Common myeloid progenitor, CD34-positive (primary cell): ENCODE measurements around the gene SECISBP2.
A peak's percentile ranks its signal among the peaks of the same experiment; 100 is the strongest.

ENCODE experiments used
- CTCF ChIA-PET: fragments of 350-600 bp; sonication (Branson Sonifier 250); formaldehyde crosslinking; loops from one replicate; lab custom pipeline; 2021; ENCODE audit warnings: antibody characterized with exemption; lab: Charles Lee
- POLR2A ChIA-PET: fragments of 350-600 bp; sonication (Branson Sonifier 250); formaldehyde crosslinking; loops from one replicate; lab custom pipeline; 2021; ENCODE audit warnings: antibody characterized with exemption; lab: Charles Lee
- DNase-seq, 3 donors: peaks; one replicate each; pipeline versions ENCODE4 v3.0.0 to v3.0.0-alpha.2; 2013
- H3K27ac ChIP-seq, 2 experiments: 1 replicate in 1 of 2; 2 replicates in 1 of 2; pipeline ENCODE4 v1.7.0; 2013; ENCODE audit warnings: inconsistent platforms in 2 of 2, low read length in 2 of 2, mild to moderate bottlenecking in 2 of 2, low read depth in 1 of 2, moderate library complexity in 1 of 2; ENCODE audit not compliant: severe bottlenecking in 2 of 2, insufficient read depth in 1 of 2, poor library complexity in 1 of 2
- H3K27me3 ChIP-seq, 5 experiments: replicated peaks in 2 of 5; 1 replicate in 3 of 5; 2 replicates in 2 of 5; pipeline versions ENCODE4 v1.6.1 to v1.7.0; 2013; ENCODE audit warnings: low read length in 4 of 5, mild to moderate bottlenecking in 2 of 5, moderate library complexity in 2 of 5, inconsistent platforms in 1 of 5; ENCODE audit not compliant: insufficient read depth in 5 of 5, control insufficient read depth in 4 of 5
- H3K36me3 ChIP-seq, 4 experiments: 1 replicate in 2 of 4; 2 replicates in 2 of 4; pipeline versions ENCODE4 v1.6.1 to v1.7.0; 2013; ENCODE audit warnings: low read length in 3 of 4, control low read depth in 1 of 4, mild to moderate bottlenecking in 1 of 4; ENCODE audit not compliant: control insufficient read depth in 4 of 4, insufficient read depth in 4 of 4
- H3K4me1 ChIP-seq, 4 experiments: 1 replicate in 3 of 4; 2 replicates in 1 of 4; pipeline versions ENCODE4 v1.6.1 to v1.7.1; 2013; ENCODE audit warnings: low read length in 3 of 4, mild to moderate bottlenecking in 3 of 4, control low read depth in 1 of 4, inconsistent platforms in 1 of 4, moderate library complexity in 1 of 4; ENCODE audit not compliant: control insufficient read depth in 4 of 4, insufficient read depth in 4 of 4; ENCODE audit errors: control extremely low read depth in 1 of 4
- H3K4me3 ChIP-seq, 7 experiments: 1 replicate in 4 of 7; 2 replicates in 3 of 7; pipeline versions ENCODE4 v1.5.1 to v1.7.0; 2013; ENCODE audit warnings: mild to moderate bottlenecking in 7 of 7, low read length in 6 of 7, moderate library complexity in 6 of 7, inconsistent platforms in 2 of 7, low read depth in 2 of 7, control low read depth in 1 of 7; ENCODE audit not compliant: insufficient read depth in 4 of 7, control insufficient read depth in 1 of 7; ENCODE audit errors: extremely low read depth in 1 of 7
- H3K9me3 ChIP-seq, 5 experiments: 1 replicate in 4 of 5; 2 replicates in 1 of 5; pipeline versions ENCODE4 v1.6.1 to v1.7.1; 2013; ENCODE audit warnings: low read length in 4 of 5, mild to moderate bottlenecking in 2 of 5, inconsistent platforms in 1 of 5, low read depth in 1 of 5, moderate library complexity in 1 of 5; ENCODE audit not compliant: control insufficient read depth in 4 of 5, insufficient read depth in 2 of 5; ENCODE audit errors: control extremely low read depth in 1 of 5
- WGBS: methylation state at CpG from one replicate; pipeline ENCODE4 v1.1.5; 2013; ENCODE audit not compliant: insufficient coverage; 5-methylcytosine and 5-hydroxymethylcytosine counted together

SECISBP2 gene

DNA sequence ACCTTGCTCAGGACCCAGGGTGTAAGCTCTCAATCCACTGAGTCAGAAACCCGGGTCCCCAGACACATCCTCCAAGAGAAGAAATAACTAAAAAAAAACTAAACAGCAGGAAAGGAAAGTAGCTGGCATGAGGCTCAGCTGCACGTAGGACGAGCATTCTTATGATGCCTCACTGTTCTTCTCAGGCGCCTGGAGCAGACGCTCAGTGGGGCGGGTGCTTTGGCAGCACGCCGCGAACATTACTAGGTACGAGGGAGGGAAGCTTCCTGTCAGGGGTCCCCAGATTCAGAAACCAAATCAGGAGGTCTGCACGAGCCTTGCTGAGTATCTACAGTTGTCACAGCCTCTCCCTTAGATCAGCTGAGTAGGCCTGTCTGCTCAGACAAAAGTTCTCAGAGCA, 85.8 kb downstream of the SECISBP2 start:
- WGBS: 94% methylated on average over 11 of the region's 11 CpGs
- Histone ChIP-seq H3K9me3 (no peaks in the 10 kb centered on the region), H3K4me1 (peaks cover 26 to 81% (median 69%) of the 10 kb centered on the region in 4 experiments), H3K4me3 (no peak overlapping the region), H3K36me3 (peaks cover 5 to 44% (median 28%) of the 10 kb centered on the region in 4 experiments), H3K27me3 (no peaks in the 10 kb centered on the region), H3K27ac (no peak overlapping the region)
- POLR2A ChIA-PET: interaction anchor here (0.5 kb wide), 1 partner anchor 16 kb away, joined by 4 read pairs; no protein-coding TSS in a partner anchor
- no peak for DNase-seq
- CTCF ChIA-PET: interaction anchor here (0.6 to 1.4 kb wide), 3 partner anchors 13 to 77 kb away, joined by 3 read pairs; no protein-coding TSS in a partner anchor

GRCh38 chr9:89405826-89406225, 87.5 kb downstream of the SECISBP2 start:
- peak in 2 of 3 donors; percentile 68 to 69 for DNase-seq
- peaks cover 29 to 81% (median 70%) of the 10 kb centered on the region in 4 experiments for H3K4me1 ChIP-seq
- POLR2A ChIA-PET: no interaction called here
- H3K36me3 ChIP-seq: peaks cover 5 to 46% (median 27%) of the 10 kb centered on the region in 4 experiments
- no peaks in the 10 kb centered on the region for H3K27me3 ChIP-seq
- peak overlapping the region; percentile 10 to 60 for H3K27ac ChIP-seq
- peak overlapping the region in 3 of 7 experiments; percentile 15 to 35 (median 29) for H3K4me3 ChIP-seq
- no peaks in the 10 kb centered on the region for H3K9me3 ChIP-seq
- CTCF ChIA-PET: interaction anchor here (0.7 to 3.7 kb wide), 5 partner anchors 17 to 143 kb away, joined by 3 to 19 read pairs (median 3); no protein-coding TSS in a partner anchor
- WGBS: 56% methylated on average over 7 of the region's 11 CpGs

- WGBS: 58% methylated on average over 2 of the region's 2 CpGs
- peak overlapping the region in 1 of 2 experiments; percentile 1 for H3K27ac ChIP-seq
- H3K36me3 ChIP-seq: peaks cover 9 to 45% (median 24%) of the 10 kb centered on the region in 4 experiments
- H3K4me3 ChIP-seq: no peak overlapping the region
- DNase-seq: no peak
- peaks cover 23 to 81% (median 67%) of the 10 kb centered on the region in 4 experiments for H3K4me1 ChIP-seq
- H3K9me3 ChIP-seq: peaks cover 0 to 3% (median 0%) of the 10 kb centered on the region in 5 experiments
- CTCF ChIA-PET: interaction anchor here (1.1 to 3.7 kb wide), 5 partner anchors 17 to 142 kb away, joined by 3 to 19 read pairs (median 7); no protein-coding TSS in a partner anchor
- POLR2A ChIA-PET: no interaction called here
- H3K27me3 ChIP-seq: no peaks in the 10 kb centered on the region
Measured at GRCh38 chr9:89407070-89407469, 88.8 kb downstream of the SECISBP2 start.

DNA sequence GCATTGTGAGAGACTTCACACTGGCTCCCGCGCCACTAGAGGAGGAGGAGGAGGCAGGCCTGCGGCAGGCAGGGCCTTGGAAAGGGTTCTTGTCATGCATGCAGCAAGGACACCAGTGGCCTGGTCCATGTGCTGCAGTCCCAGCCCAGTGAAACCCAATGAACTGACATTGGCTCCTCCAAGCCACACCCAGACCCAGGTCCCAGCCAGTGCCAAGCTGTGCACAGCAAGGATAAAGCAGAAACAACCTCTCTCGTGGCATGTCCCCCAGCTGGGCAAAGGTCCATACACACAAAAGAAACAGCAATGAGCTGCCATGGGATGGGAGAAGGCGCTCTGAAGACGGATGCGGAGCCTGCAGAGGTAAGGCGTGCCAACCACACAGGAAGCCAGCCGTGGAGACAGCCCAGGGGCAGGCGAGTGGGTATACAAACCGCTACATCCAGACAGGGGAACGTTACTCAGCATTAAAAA, 90.4 kb downstream of the SECISBP2 start:
- CTCF ChIA-PET: interaction anchor here (0.6 to 3.7 kb wide), 10 partner anchors 11 to 140 kb away, joined by 3 to 19 read pairs (median 4); no protein-coding TSS in a partner anchor
- H3K27ac ChIP-seq: peak overlapping the region; percentile 41 to 85
- peaks cover 23 to 78% (median 68%) of the 10 kb centered on the region in 4 experiments for H3K4me1 ChIP-seq
- H3K9me3 ChIP-seq: peaks cover 0 to 3% (median 0%) of the 10 kb centered on the region in 5 experiments
- peak; percentile 81 to 97 (median 94) for DNase-seq
- peak overlapping the region in 4 of 7 experiments; percentile 26 to 51 (median 34) for H3K4me3 ChIP-seq
- no peaks in the 10 kb centered on the region for H3K27me3 ChIP-seq
- 0% methylated on average over 8 of the region's 12 CpGs for WGBS
- H3K36me3 ChIP-seq: peaks cover 10 to 43% (median 20%) of the 10 kb centered on the region in 4 experiments
- POLR2A ChIA-PET: interaction anchor here (1.2 to 1.3 kb wide), 2 partner anchors 18 to 20 kb away, joined by 3 read pairs; no protein-coding TSS in a partner anchor
